Measurements from ENCODE around the gene MCM7.
A peak's percentile ranks its signal among the peaks of the same experiment; 100 is the strongest.

GRCh38 chr7:100126239-100126930 lies 25.2 kb upstream of the MCM7 start:
- peak in 1 of 6 experiments; percentile 20 for TF ChIP-seq CTCF (IDR thresholded peaks at IDR 0.05)
- peak in 1 of 4 donors; percentile 39 for TF ChIP-seq POLR2A (IDR thresholded peaks at IDR 0.05)
